ENCODE results near the gene AKAP10.

GRCh38 chr17:19905502-19905901 is 72.1 kb downstream of the AKAP10 start:
- TF ChIP-seq CTCF (IDR thresholded peaks at IDR 0.05), result no peak
- no peak for TF ChIP-seq POLR2A (IDR thresholded peaks at IDR 0.05)
- TF ChIP-seq EP300 (IDR thresholded peaks at IDR 0.05), result no peak
